GM03348 (cell line): Measurements from ENCODE around the gene LRRC59.
"Not testable (repeated sequence)": the region's sequence is repeated elsewhere in the genome, so short reads cannot be mapped to it uniquely, and the experiment has no call there.

Source experiments
- DNase-seq: peaks from one replicate; pipeline ENCODE4 v3.0.0; 2012; ENCODE audit warnings: low spot score

Gene LRRC59

DNA sequence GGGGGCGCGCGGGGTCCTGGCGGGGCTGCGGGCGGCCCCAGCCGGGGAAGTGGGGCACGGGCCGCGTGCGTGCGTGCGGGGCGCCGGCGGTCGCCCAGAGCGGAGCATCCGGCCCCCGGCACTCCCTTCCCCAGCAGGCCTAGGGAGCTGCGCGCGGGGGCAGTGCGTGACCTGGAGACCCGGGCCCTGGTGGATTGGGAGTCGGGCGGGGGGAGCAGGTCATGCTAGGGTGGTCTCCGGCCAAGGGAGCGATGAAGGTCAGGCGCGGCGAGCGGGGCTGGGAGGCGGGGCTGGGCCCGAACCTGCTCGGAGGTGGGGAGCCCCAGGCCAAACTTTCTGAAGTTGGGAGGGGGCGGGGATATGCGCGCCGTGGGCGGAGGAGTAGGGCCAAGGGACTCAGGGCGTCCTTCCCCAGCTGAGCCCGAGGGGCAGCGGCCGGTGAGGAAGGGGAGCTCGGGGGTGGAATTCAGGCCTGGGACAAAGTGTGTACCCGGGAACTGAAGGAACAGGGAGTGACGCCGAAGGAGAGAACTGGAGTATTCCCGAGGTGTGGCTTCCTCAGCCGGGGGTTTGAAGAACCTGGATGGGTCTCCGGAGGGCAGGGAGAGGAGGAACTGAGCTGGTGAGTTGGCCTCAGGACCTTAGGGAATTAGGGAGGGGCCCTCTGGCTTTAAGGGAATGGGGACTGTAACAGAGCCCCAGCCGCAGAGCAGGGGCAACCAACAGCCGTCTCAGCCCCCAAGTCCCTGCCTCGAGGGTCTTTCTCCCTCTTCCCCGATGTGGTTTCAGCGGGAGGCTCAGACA, 50.8 kb downstream of the LRRC59 start:
- DNase-seq = peak; percentile 65

DNA sequence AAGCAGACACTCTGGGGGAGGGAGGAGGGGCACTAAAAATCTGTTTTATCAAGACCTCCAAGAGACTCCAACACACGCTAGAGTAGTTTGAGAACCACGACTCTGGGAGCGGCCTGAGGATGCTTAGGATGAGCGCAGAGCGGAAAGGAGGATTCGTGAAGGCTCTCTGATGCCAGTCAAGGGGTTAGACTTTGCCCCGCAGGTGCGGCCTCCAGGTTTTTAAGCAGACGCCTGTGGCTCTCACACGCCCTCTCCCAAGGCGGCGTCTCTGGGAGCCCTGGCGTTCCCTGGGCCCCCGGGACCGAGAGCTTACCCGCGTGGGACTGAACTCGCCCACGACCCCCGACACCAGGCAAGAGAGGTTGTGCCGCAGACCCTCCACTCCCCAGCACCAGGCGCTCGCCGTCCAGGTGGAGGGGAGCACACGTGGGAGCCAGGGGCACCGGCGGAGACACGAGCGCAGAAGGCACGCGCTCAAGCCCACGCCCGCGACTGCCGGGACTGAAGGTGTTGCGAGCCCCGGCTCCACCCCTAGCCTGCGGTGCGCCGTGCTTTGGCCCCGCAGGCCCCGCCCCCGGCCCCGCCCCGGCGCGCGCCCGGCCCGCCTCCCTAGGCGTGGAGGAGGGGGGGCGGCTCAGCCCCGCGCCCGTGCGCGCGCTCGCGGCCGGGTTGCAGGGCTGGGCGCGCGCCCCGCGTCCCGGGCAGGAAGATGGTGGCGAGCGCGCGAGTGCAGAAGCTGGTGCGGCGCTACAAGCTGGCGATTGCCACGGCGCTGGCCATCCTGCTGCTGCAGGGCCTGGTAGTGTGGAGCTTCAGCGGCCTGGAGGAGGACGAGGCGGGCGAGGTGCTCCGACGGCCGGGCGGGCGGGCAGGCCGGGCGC, 51.7 kb downstream of the LRRC59 start, which contains the start of gene XYLT2:
TSS of gene XYLT2 (plus strand) at position 695 of the 881 bp plus-strand sequence. CDS start at position 710, 15 bp downstream.
- peak; percentile 99 for DNase-seq

DNA sequence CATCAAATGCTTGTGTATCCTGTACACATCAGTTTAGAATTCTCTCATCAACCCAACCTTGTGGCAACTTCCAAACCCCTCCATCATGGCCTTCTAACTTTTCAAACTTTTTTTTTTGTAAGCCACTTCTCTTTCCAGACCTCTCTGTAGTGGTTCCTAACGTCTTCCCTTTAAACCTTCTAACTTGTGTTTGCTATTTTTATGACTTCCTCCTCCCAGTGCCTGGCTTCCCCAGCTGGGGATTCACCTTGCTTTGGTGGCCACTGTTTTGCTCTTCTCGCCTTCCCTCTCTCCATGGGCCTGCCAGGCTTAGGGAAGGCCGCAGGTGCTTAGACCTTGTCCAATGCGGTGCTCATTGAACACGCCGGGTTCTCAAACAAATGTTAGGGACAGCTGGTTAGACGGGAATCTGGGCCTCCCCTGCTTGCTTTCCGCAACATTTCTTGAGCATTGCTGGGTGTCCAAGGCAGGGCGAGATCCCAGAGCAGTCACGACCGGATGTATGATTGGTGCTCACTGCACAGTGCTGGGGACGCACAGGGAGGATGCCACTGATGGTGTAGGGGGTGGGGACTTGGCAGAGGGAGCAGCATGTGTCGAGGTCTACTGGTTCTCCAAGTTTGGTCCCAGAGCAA, 52.5 kb downstream of the LRRC59 start:
- DNase-seq = no peak

DNA sequence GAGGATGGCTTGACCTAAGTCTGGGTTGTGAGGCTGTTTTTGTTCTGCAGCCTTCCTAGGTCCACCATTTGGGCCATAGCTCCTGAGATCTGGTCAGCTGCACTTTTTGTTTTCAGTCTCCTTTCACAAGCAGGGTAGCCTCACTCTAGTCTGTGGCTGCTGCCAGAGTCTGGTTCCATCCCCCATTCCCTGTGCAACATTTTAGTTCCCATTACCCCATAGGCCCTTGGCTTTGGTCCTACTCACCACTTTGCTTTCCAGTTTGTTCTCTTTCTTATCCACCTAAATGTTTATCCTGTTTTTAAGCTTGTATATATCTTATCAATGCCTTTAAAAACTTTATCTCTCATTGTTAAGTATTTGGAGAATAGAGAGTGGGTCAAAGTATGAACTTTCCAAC, 57.9 kb downstream of the LRRC59 start:
- DNase-seq = no peak

DNA sequence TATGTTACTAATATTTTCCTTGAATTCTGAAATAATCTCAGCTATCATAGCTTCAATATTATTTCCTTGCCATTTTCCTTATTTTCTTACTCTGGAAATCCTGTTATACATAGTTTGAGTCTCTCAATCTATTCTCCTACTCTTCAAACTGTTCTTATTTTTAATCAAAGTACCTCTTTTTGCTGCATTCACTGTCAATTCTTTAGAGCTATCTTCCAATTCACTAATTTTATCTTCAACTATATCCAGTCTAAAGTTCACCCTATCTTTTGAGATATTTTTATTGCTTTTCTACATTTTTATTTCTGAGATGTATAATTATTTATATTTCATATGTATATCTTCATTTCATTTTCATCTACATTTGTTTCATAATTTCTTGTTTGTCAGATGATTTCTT, 58.7 kb downstream of the LRRC59 start:
- DNase-seq = no peak

DNA sequence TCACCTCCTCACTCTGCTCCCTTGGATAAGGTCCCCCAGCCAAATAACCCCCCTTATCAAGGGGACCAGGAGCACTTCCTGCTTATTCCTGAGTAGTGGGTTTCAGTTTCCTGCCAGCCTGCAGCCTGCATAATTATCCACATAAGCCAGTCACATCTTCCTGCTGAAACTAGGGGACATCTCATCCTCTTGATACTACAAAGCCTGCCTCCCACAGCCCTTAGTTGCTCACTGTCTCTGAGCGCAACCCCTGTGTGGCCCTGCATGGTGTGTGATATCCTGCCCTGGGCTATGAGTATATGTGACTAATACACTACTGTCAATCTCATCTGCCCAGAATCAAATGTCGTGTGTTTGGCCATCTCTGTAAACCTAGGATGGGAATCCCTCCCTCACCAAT, 59.4 kb downstream of the LRRC59 start:
- DNase-seq = no peak

DNA sequence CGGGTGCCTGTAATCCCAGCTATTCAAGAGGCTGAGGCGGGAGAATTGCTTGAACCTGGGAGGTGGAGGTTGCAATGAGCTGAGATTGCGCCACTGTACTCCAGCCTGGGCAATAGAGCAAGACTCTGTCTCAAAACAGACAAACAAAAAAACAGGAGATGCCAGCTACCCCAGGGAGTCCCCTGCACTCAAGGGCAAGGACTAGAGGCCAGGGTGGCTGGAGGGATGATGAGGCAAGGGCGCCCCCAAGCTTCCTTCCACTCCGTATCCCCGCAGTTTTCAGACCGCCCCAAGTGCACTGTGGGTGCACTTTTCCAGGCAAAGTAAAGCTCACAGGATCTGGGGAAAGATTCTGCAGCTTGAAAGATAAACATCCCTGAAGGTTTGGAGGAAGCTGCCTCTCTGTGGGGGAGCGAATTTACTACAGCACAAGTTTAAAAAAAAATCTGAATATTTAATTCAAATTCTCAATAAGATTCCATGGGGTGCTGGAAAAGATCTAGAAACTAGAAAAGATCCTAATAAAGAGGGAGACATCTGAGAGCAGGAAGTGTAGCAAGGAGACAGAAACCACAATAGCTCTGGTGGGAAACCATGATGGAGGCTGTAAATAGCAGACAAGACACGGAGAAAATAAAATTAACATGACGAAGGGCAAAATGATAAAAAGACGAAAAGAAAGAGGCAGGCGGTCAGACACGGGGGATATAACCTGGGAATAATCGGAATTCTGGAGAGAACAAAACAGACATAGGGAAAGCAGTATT, 63.8 kb downstream of the LRRC59 start:
- not testable (repeated sequence) for DNase-seq

DNA sequence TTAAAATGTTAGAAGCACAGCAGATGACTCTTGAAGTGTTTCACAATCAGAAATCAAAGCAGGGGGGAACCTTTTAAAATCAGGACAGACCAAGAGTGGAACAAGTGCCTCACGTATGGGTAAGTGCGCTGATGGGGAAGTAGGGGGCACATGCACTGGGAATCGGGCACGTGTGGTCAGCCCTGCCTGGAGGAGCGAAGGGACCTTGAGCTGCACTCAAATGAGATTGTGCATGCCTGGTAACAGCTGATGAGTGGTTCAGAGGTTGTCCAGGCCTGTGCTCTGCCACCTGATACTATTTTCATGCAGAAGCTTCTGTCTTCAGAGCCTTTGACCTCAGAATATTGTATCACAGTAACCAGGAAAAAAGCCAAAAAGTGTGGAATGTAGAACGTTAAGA, 65.1 kb downstream of the LRRC59 start:
- DNase-seq = no peak
